Dedifferentiated amniotic fluid mesenchymal stem cell (primary cell): Measurements from ENCODE around the gene CNOT1.
"Not testable (repeated sequence)": the region's sequence is repeated elsewhere in the genome, so short reads cannot be mapped to it uniquely, and the experiment has no call there.

Experiments
- DNase-seq: peaks from one replicate; pipeline ENCODE4 v3.0.0-alpha.2; 2016; ENCODE audit errors: extremely low spot score

CNOT1 gene

GRCh38 chr16:58638148-58639036 lies 8.8 kb upstream of the CNOT1 start:
- peak; percentile 88 for DNase-seq

- not testable (repeated sequence) for DNase-seq
These were observed 7.4 kb upstream of the CNOT1 start for GRCh38 chr16:58637021-58637420.

- no peak for DNase-seq
These were observed 6.8 kb upstream of the CNOT1 start for GRCh38 chr16:58636466-58636865.

- DNase-seq: no peak
These were observed 5.9 kb upstream of the CNOT1 start for GRCh38 chr16:58635502-58635901.

GRCh38 chr16:58634265-58634802 lies 4.7 kb upstream of the CNOT1 start:
- no peak for DNase-seq

- no peak for DNase-seq
These were observed 537 bp downstream of the CNOT1 start for GRCh38 chr16:58628845-58629732.

GRCh38 chr16:58624209-58624608 lies 5.4 kb downstream of the CNOT1 start:
- DNase-seq: no peak

GRCh38 chr16:58620396-58620795 lies 9.2 kb downstream of the CNOT1 start:
- DNase-seq: no peak

- no peak for DNase-seq
These were observed 14.3 kb downstream of the CNOT1 start for GRCh38 chr16:58615280-58615679.

- DNase-seq: no peak
These were observed 14.8 kb downstream of the CNOT1 start for GRCh38 chr16:58614860-58615259.

- no peak for DNase-seq
These were observed 15.4 kb downstream of the CNOT1 start for GRCh38 chr16:58614212-58614611.

GRCh38 chr16:58612965-58613364 lies 16.7 kb downstream of the CNOT1 start:
- DNase-seq: not testable (repeated sequence)

GRCh38 chr16:58608601-58609136 lies 21.0 kb downstream of the CNOT1 start:
- DNase-seq: no peak

- no peak for DNase-seq
These were observed 24.1 kb downstream of the CNOT1 start for GRCh38 chr16:58605562-58605961.

- no peak for DNase-seq
These were observed 38.5 kb downstream of the CNOT1 start for GRCh38 chr16:58591083-58591482.

- DNase-seq: peak; percentile 15
These were observed 40.2 kb downstream of the CNOT1 start for GRCh38 chr16:58589326-58589905.

- DNase-seq: no peak
These were observed 41.2 kb downstream of the CNOT1 start for GRCh38 chr16:58588406-58588805.

- no peak for DNase-seq
These were observed 43.1 kb downstream of the CNOT1 start for GRCh38 chr16:58586340-58587030.

- no peak for DNase-seq
These were observed 44.7 kb downstream of the CNOT1 start for GRCh38 chr16:58584831-58585505.

- DNase-seq: no peak
These were observed 46.5 kb downstream of the CNOT1 start for GRCh38 chr16:58582971-58583765.
